DOHH2 (cell line): ENCODE data around the gene RGS19.

Experiments
- H3F3A ChIP-seq: fragments of 200-600 bp; sonication (generic), shearing (Covaris generic); 2 replicates; pipeline ENCODE4 v1.6.0; 2016; ENCODE audit warnings: antibody characterized with exemption, mild to moderate bottlenecking; ENCODE audit not compliant: control insufficient read depth, insufficient read depth
- H3K27ac ChIP-seq: fragments of 200-600 bp; sonication (generic); 2 replicates; pipeline ENCODE4 v1.5.1; 2014; ENCODE audit warnings: low read depth, mild to moderate bottlenecking, low read length, moderate library complexity
- H3K27me3 ChIP-seq: fragments of 200-600 bp; sonication (generic); 2 replicates; pipeline ENCODE4 v1.6.1; 2014; ENCODE audit warnings: mild to moderate bottlenecking, low read length, mixed read lengths; ENCODE audit not compliant: control insufficient read depth
- H3K36me3 ChIP-seq: fragments of 200-600 bp; sonication (generic); 2 replicates; pipeline ENCODE4 v1.6.1; 2014; ENCODE audit warnings: mild to moderate bottlenecking, low read length, moderate library complexity, mixed read lengths; ENCODE audit not compliant: control insufficient read depth
- H3K4me1 ChIP-seq: fragments of 200-600 bp; sonication (generic); 2 replicates; pipeline ENCODE4 v1.6.1; 2014; ENCODE audit warnings: mild to moderate bottlenecking, low read length, mixed read lengths; ENCODE audit not compliant: control insufficient read depth
- H3K4me2 ChIP-seq: fragments of 200-600 bp; sonication (generic); 2 replicates; pipeline ENCODE4 v1.6.0; 2014; ENCODE audit warnings: mild to moderate bottlenecking, low read length, moderate library complexity
- H3K4me3 ChIP-seq: fragments of 200-600 bp; sonication (generic); 2 replicates; pipeline ENCODE4 v1.5.1; 2014; ENCODE audit warnings: mild to moderate bottlenecking, low read length, mixed read lengths
- H3K79me2 ChIP-seq: fragments of 200-600 bp; sonication (generic); 2 replicates; pipeline ENCODE4 v1.6.1; 2014; ENCODE audit warnings: mild to moderate bottlenecking, low read length, mixed read lengths; ENCODE audit not compliant: control insufficient read depth
- H3K9me2 ChIP-seq: fragments of 200-600 bp; sonication (generic); replicated peaks from 2 replicates; pipeline ENCODE4 v1.6.1; 2014; ENCODE audit warnings: mild to moderate bottlenecking, low read length, mixed read lengths; ENCODE audit not compliant: control insufficient read depth
- H3K9me3 ChIP-seq: fragments of 200-600 bp; sonication (generic); 2 replicates; pipeline ENCODE4 v1.6.1; 2014; ENCODE audit warnings: antibody characterized with exemption, low read length, mixed read lengths; ENCODE audit not compliant: control insufficient read depth, insufficient read depth
- H4K20me1 ChIP-seq: fragments of 200-600 bp; sonication (generic); 2 replicates; pipeline ENCODE4 v1.6.0; 2014; ENCODE audit warnings: low read depth, mild to moderate bottlenecking, antibody characterized with exemption, low read length, moderate library complexity; ENCODE audit not compliant: control insufficient read depth, insufficient read depth
- CTCF ChIP-seq: fragments of 200-600 bp; sonication (generic); IDR thresholded peaks from one replicate; pipeline ENCODE4 v1.5.1; 2014; ENCODE audit warnings: antibody characterized with exemption, mild to moderate bottlenecking, low read depth, low read length; ENCODE audit not compliant: poor library complexity, severe bottlenecking
- EZH2phosphoT487 ChIP-seq: fragments of 200-600 bp; sonication (generic); IDR thresholded peaks from 2 replicates; pipeline ENCODE4 v1.6.1; 2017; ENCODE audit warnings: borderline replicate concordance, mild to moderate bottlenecking, antibody characterized with exemption, low read length, moderate library complexity, mixed read lengths

RGS19 gene

GRCh38 chr20:64102647-64103354 is 23.5 kb upstream of the RGS19 start:
- Histone ChIP-seq H3K27me3 (peaks cover 19% of the 10 kb centered on the region), H3K36me3 (no peaks in the 10 kb centered on the region), H3K9me3 (no peaks in the 10 kb centered on the region), H3K79me2 (no peaks in the 10 kb centered on the region), H3K4me2 (peak overlapping the region; percentile 54), H3F3A (peaks cover 5% of the 10 kb centered on the region; the same call in 1 of the 2 replicates), H3K4me3 (peak overlapping the region; percentile 62), H4K20me1 (0 out of 2 replicates have a peak, but pooled peaks cover 4% of the 10 kb centered on the region), H3K9me2 (no peaks in the 10 kb centered on the region), H3K4me1 (peaks cover 53% of the 10 kb centered on the region), H3K27ac (no peak overlapping the region)
- TF ChIP-seq EZH2phosphoT487 (no peak), CTCF (no peak)

- Histone ChIP-seq H3K36me3 (no peaks in the 10 kb centered on the region), H3K27me3 (peaks cover 19% of the 10 kb centered on the region), H3K9me2 (no peaks in the 10 kb centered on the region), H3F3A (peaks cover 5% of the 10 kb centered on the region; the same call in 1 of the 2 replicates), H4K20me1 (0 out of 2 replicates have a peak, but pooled peaks cover 4% of the 10 kb centered on the region), H3K4me2 (peak overlapping the region; percentile 54), H3K4me1 (peaks cover 46% of the 10 kb centered on the region), H3K27ac (no peak overlapping the region), H3K9me3 (peaks cover under 1% of the 10 kb centered on the region; the same call in 1 of the 2 replicates), H3K79me2 (no peaks in the 10 kb centered on the region), H3K4me3 (peak overlapping the region; percentile 62)
- TF ChIP-seq EZH2phosphoT487 (no peak), CTCF (peak; percentile 89)
These were observed 22.7 kb upstream of the RGS19 start for GRCh38 chr20:64101731-64102621.

- Histone ChIP-seq H3K79me2 (no peaks in the 10 kb centered on the region), H3K4me1 (peaks cover 46% of the 10 kb centered on the region), H4K20me1 (0 out of 2 replicates have a peak, but pooled peaks cover 4% of the 10 kb centered on the region), H3K4me2 (peak overlapping the region; percentile 54), H3K36me3 (no peaks in the 10 kb centered on the region), H3K27ac (peak overlapping the region; percentile 53), H3K27me3 (peaks cover 19% of the 10 kb centered on the region), H3F3A (peaks cover 5% of the 10 kb centered on the region; the same call in 1 of the 2 replicates), H3K9me3 (peaks cover 8% of the 10 kb centered on the region; the same call in 1 of the 2 replicates), H3K9me2 (no peaks in the 10 kb centered on the region), H3K4me3 (peak overlapping the region; percentile 62)
- TF ChIP-seq EZH2phosphoT487 (no peak), CTCF (no peak)
These were observed 21.8 kb upstream of the RGS19 start for GRCh38 chr20:64100946-64101688.
